OCI-LY7 (cell line): ENCODE results near the gene ALOX5AP.

Experiments used
- CTCF ChIP-seq: fragments of 200-600 bp; sonication (generic); conservative IDR thresholded peaks from 2 replicates; pipeline ENCODE4 v1.5.1; 2014; ENCODE audit warnings: mild to moderate bottlenecking, antibody characterized with exemption, low read length, moderate library complexity, mixed read lengths
- EZH2phosphoT487 ChIP-seq: fragments of 200-600 bp; sonication (generic); IDR thresholded peaks from 2 replicates; pipeline ENCODE4 v1.6.1; 2018; ENCODE audit warnings: low read depth, borderline replicate concordance, mild to moderate bottlenecking, mixed run types, antibody characterized with exemption, low read length, moderate library complexity, mixed read lengths

GRCh38 chr13:30779608-30780007 is 44.3 kb downstream of the ALOX5AP start:
- TF ChIP-seq CTCF (no peak), EZH2phosphoT487 (no peak)
